T-helper 1 cell treated with Interleukin-12 subunit alpha and Interleukin-12 subunit beta and Interleukin-4 antibody, amounts not matched to agents 30 ng/mL and 1 ng/mL, for 36 hours (primary cell): ENCODE data around the gene AJM1. TPM values are rescaled to one million over a fixed set of nuclear protein-coding genes. Genes with fewer than 3 reads are reported as not detected.

ENCODE experiments used
- intact Hi-C: fragments of 100-400 bp; cut with micrococcal nuclease; formaldehyde crosslinking; loops from one replicate; pipeline ENCODE4 v1.15.1; 2024
- total RNA-seq: library from RNA; stranded (reverse); gene quantifications from 2 replicates; pipeline ENCODE4 v1.2.3, GENCODE V29; 2022

AJM1 gene
- total RNA-seq, 1 donor from 2014 or later: 8.1 TPM

- intact Hi-C loops: loop anchor here (1.0 to 5.0 kb wide), 4 partner anchors 7 to 279 kb away; partner anchors contain the start of genes MAN1B1 and TMEM141
Observed at GRCh38 chr9:136807281-136808074, 34.8 kb upstream of the AJM1 start, which contains the start of gene RABL6. Gene RABL6 (plus strand): TSS chr9:136807948. CDS start chr9:136808197, 249 bp downstream.

- intact Hi-C loops: loop anchor here (1.0 to 5.0 kb wide), 2 partner anchors 8 to 74 kb away; no protein-coding TSS in a partner anchor
Observed at GRCh38 chr9:136808075-136808805, 34.0 kb upstream of the AJM1 start.

- intact Hi-C loops: loop anchor here (1.0 to 5.0 kb wide), 2 partner anchors 8 to 74 kb away; no protein-coding TSS in a partner anchor
Observed at GRCh38 chr9:136808806-136809158, 33.5 kb upstream of the AJM1 start.

GRCh38 chr9:136814725-136815421, 27.4 kb upstream of the AJM1 start:
- intact Hi-C loops: no loop called here

GRCh38 chr9:136815422-136815782, 26.9 kb upstream of the AJM1 start:
- intact Hi-C loops: no loop called here

- intact Hi-C loops: no loop called here
Observed at GRCh38 chr9:136820971-136821825, 21.1 kb upstream of the AJM1 start.

- intact Hi-C loops: no loop called here
Observed at GRCh38 chr9:136821826-136822544, 20.3 kb upstream of the AJM1 start.

GRCh38 chr9:136823136-136824046, 18.9 kb upstream of the AJM1 start:
- intact Hi-C loops: no loop called here

- intact Hi-C loops: no loop called here
Observed at GRCh38 chr9:136824496-136825225, 17.6 kb upstream of the AJM1 start.

- intact Hi-C loops: no loop called here
Observed at GRCh38 chr9:136825295-136826187, 16.7 kb upstream of the AJM1 start.

- intact Hi-C loops: no loop called here
Observed at GRCh38 chr9:136826188-136826541, 16.1 kb upstream of the AJM1 start.

GRCh38 chr9:136826703-136827582, 15.3 kb upstream of the AJM1 start:
- intact Hi-C loops: no loop called here

- intact Hi-C loops: no loop called here
Observed at GRCh38 chr9:136827794-136828473, 14.3 kb upstream of the AJM1 start.

GRCh38 chr9:136828474-136829140, 13.7 kb upstream of the AJM1 start:
- intact Hi-C loops: no loop called here

- intact Hi-C loops: no loop called here
Observed at GRCh38 chr9:136829412-136829811, 12.9 kb upstream of the AJM1 start.
